B cell (primary cell): ENCODE results near the gene CCND1. TPM values are rescaled to one million over a fixed set of nuclear protein-coding genes. Genes with fewer than 3 reads are reported as not detected.

Source experiments
- ATAC-seq: fragments of 200-7000 bp; cut with Tn5 transposase; one replicate; pipeline ENCODE4 v1.10.0; 2021; ENCODE audit warnings: low read depth, mild to moderate bottlenecking, moderate number of reproducible peaks, moderate library complexity
- CTCF ChIA-PET: fragments of 350-600 bp; sonication (Branson Sonifier 250); formaldehyde crosslinking; loops from one replicate; lab custom pipeline; 2021; ENCODE audit warnings: antibody characterized with exemption, inconsistent platforms; lab: Charles Lee
- POLR2A ChIA-PET: fragments of 350-600 bp; sonication (Branson Sonifier 250); formaldehyde crosslinking; loops from one replicate; lab custom pipeline; 2021; ENCODE audit warnings: antibody characterized with exemption; lab: Charles Lee
- DNase-seq: peaks from one replicate; pipeline ENCODE4 v3.0.0; 2013
- H2AFZ ChIP-seq: 2 replicates; pipeline ENCODE4 v1.6.1; 2012; ENCODE audit warnings: mild to moderate bottlenecking, low read depth, low read length; ENCODE audit not compliant: insufficient read depth, poor library complexity, severe bottlenecking
- H3K27ac ChIP-seq, 2 donors: 1 replicate in 1 of 2; 2 replicates in 1 of 2; pipeline ENCODE4 v1.5.1; 2012 to 2013; ENCODE audit warnings: low read length in 2 of 2, mild to moderate bottlenecking in 2 of 2, moderate library complexity in 1 of 2
- H3K27me3 ChIP-seq, 4 experiments: fragments of 200-600 bp in 1 of 4; sonication (generic) in 1 of 4; replicated peaks in 1 of 4; 1 replicate in 2 of 4; 2 replicates in 2 of 4; pipeline versions ENCODE4 v1.6.1 to v1.7.0; 2013 to 2016; ENCODE audit warnings: low read length in 3 of 4, mild to moderate bottlenecking in 2 of 4, mixed read lengths in 1 of 4, moderate library complexity in 1 of 4; ENCODE audit not compliant: insufficient read depth in 4 of 4, control insufficient read depth in 3 of 4; ENCODE audit errors: control extremely low read depth in 1 of 4
- H3K36me3 ChIP-seq, 2 experiments: replicated peaks in 1 of 2; 1 replicate in 1 of 2; 2 replicates in 1 of 2; pipeline versions ENCODE4 v1.6.1 to v1.7.1; 2013; ENCODE audit warnings: low read length in 1 of 2; ENCODE audit not compliant: insufficient read depth in 2 of 2, control insufficient read depth in 1 of 2; ENCODE audit errors: control extremely low read depth in 1 of 2, extremely low read depth in 1 of 2
- H3K4me1 ChIP-seq, 2 donors: fragments of 200-600 bp in 1 of 2; sonication (generic) in 1 of 2; 1 replicate in 1 of 2; 2 replicates in 1 of 2; pipeline versions ENCODE4 v1.5.1 to v1.6.1; 2013 to 2017; ENCODE audit warnings: low read length in 2 of 2; ENCODE audit not compliant: control insufficient read depth in 2 of 2, insufficient read depth in 2 of 2
- H3K4me2 ChIP-seq: replicated peaks from 2 replicates; pipeline ENCODE3; 2012; ENCODE audit warnings: mild to moderate bottlenecking, low read depth, low read length; ENCODE audit not compliant: poor library complexity, severe bottlenecking
- H3K4me3 ChIP-seq, 5 experiments: fragments of 200-600 bp in 1 of 5; sonication (generic) in 1 of 5; 1 replicate in 3 of 5; 2 replicates in 2 of 5; pipeline versions ENCODE4 v1.5.1 to v1.7.0; 2011 to 2016; ENCODE audit warnings: low read length in 4 of 5, mild to moderate bottlenecking in 4 of 5, low read depth in 2 of 5, control low read depth in 1 of 5, moderate library complexity in 1 of 5; ENCODE audit not compliant: insufficient read depth in 1 of 5; ENCODE audit errors: control extremely low read depth in 1 of 5, extremely low read depth in 1 of 5
- H3K79me2 ChIP-seq: fragments of 200-600 bp; sonication (generic); one replicate; pipeline ENCODE4 v1.6.0; 2016; ENCODE audit warnings: low read length; ENCODE audit not compliant: control insufficient read depth, insufficient read depth
- H3K9ac ChIP-seq: fragments of 200-600 bp; sonication (generic); 2 replicates; pipeline ENCODE4 v1.6.1; 2017; ENCODE audit warnings: mild to moderate bottlenecking, low read length, moderate library complexity
- H3K9me3 ChIP-seq, 3 donors: one replicate each; pipeline versions ENCODE4 v1.6.1 to v1.7.1; 2013; ENCODE audit warnings: low read length in 2 of 3; ENCODE audit not compliant: control insufficient read depth in 2 of 3, insufficient read depth in 1 of 3; ENCODE audit errors: control extremely low read depth in 1 of 3
- H4K20me1 ChIP-seq: 2 replicates; pipeline ENCODE4 v1.6.0; 2012; ENCODE audit warnings: mild to moderate bottlenecking, low read length; ENCODE audit not compliant: insufficient read depth, control insufficient read depth, poor library complexity, severe bottlenecking
- H3K27ac Mint-ChIP-seq: one replicate; pipeline ENCODE4 v1.8.0; 2021; ENCODE audit warnings: mixed read lengths
- H3K27me3 Mint-ChIP-seq: one replicate; pipeline ENCODE4 v1.8.0; 2021; ENCODE audit warnings: mixed read lengths
- H3K4me1 Mint-ChIP-seq: one replicate; pipeline ENCODE4 v1.8.0; 2021; ENCODE audit warnings: mixed read lengths
- H3K4me3 Mint-ChIP-seq: one replicate; pipeline ENCODE4 v1.8.0; 2021; ENCODE audit warnings: mixed read lengths
- H3K9me3 Mint-ChIP-seq: one replicate; pipeline ENCODE4 v1.8.0; 2022; ENCODE audit warnings: mixed read lengths; ENCODE audit not compliant: insufficient read depth
- EZH2 ChIP-seq: IDR thresholded peaks from 2 replicates; pipeline ENCODE4 v1.6.1; 2012; ENCODE audit warnings: borderline replicate concordance, low read depth, mild to moderate bottlenecking, moderate library complexity, low read length; ENCODE audit not compliant: insufficient read depth, poor library complexity, severe bottlenecking
- WGBS: methylation state at CpG from one replicate; pipeline ENCODE4 v1.1.5; 2013; ENCODE audit warnings: missing lambda C conversion rate; ENCODE audit not compliant: insufficient coverage; 5-methylcytosine and 5-hydroxymethylcytosine counted together
- intact Hi-C: fragments of 100-400 bp; cut with micrococcal nuclease; formaldehyde crosslinking; loops from one replicate; pipeline ENCODE4 v1.10.0; 2022
- polyA plus RNA-seq: library from polyadenylated mRNA; depleted of rRNA; stranded (reverse); fragments of >200 nt; gene quantifications from 2 replicates; pipeline ENCODE4 v1.2.3, GENCODE V29; 2012
- total RNA-seq, 2 donors: library from RNA; stranded (reverse); fragments of 120-200 nt in 1 of 2; gene quantifications; 1 replicate in 1 of 2; 2 replicates in 1 of 2; pipeline versions ENCODE4 v1.2.3 to v1.2.4, GENCODE V29; 2013 to 2022
- TF ChIP-seq, protein P1 (sequence below): fragments of 200-600 bp; IDR thresholded peaks from one replicate; pipeline ENCODE4 v1.8.0; 2022; ENCODE audit warnings: antibody characterized with exemption, mild to moderate bottlenecking

The CCND1 gene
- total and polyA plus RNA-seq, 2 donors (not counting 1 experiment from before 2014, with no cell fraction given), result 4.9 to 8.8 TPM

DNA sequence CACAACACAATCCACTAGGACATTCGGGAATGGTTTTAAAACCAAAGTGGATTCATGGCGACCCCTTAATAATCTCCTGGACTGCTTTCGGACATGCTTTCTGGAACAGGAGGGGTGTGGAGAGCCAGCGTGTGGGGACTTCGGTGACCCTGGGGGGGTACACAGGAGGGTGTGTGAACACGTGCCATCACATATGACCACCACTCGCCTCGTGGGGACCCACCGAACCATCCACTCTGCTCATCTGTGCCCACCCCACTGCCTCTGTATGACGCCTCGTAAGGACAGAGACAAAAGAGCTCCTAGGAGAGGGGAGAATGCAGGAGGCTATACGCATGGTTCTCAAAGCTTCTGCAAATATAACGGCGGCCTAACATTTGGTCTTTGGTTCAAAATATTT is 25.3 kb downstream of the CCND1 start:
- H3K9ac ChIP-seq, result no peak overlapping the region
- H3K9me3 ChIP-seq, result no peaks in the 10 kb centered on the region
- no peak overlapping the region for H3K4me2 ChIP-seq
- no peaks in the 10 kb centered on the region for H3K9me3 Mint-ChIP-seq
- TF ChIP-seq EZH2, result no peak
- TF ChIP-seq, protein P1, sequence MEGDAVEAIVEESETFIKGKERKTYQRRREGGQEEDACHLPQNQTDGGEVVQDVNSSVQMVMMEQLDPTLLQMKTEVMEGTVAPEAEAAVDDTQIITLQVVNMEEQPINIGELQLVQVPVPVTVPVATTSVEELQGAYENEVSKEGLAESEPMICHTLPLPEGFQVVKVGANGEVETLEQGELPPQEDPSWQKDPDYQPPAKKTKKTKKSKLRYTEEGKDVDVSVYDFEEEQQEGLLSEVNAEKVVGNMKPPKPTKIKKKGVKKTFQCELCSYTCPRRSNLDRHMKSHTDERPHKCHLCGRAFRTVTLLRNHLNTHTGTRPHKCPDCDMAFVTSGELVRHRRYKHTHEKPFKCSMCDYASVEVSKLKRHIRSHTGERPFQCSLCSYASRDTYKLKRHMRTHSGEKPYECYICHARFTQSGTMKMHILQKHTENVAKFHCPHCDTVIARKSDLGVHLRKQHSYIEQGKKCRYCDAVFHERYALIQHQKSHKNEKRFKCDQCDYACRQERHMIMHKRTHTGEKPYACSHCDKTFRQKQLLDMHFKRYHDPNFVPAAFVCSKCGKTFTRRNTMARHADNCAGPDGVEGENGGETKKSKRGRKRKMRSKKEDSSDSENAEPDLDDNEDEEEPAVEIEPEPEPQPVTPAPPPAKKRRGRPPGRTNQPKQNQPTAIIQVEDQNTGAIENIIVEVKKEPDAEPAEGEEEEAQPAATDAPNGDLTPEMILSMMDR, result no peak
- H3K27ac ChIP-seq, result no peak overlapping the region
- no peak overlapping the region for H2AFZ ChIP-seq
- ATAC-seq, result no peak
- no peaks in the 10 kb centered on the region for H3K79me2 ChIP-seq
- no peaks in the 10 kb centered on the region for H3K27me3 Mint-ChIP-seq
- no peak overlapping the region for H3K27ac Mint-ChIP-seq
- no peaks in the 10 kb centered on the region for H3K27me3 ChIP-seq
- peaks cover 7% of the 10 kb centered on the region for H3K4me1 Mint-ChIP-seq
- no peak for DNase-seq
- 100% methylated on average over 5 of the region's 14 CpGs for WGBS
- H3K4me3 Mint-ChIP-seq, result no peak overlapping the region
- H3K36me3 ChIP-seq, result peaks cover 0 to 56% of the 10 kb centered on the region in 2 experiments
- ChIA-PET CTCF (no interaction called here), POLR2A (no interaction called here)
- peaks cover 0 to 3% of the 10 kb centered on the region in 2 donors for H3K4me1 ChIP-seq
- no peak overlapping the region for H3K4me3 ChIP-seq
- H4K20me1 ChIP-seq, result peaks cover 18% of the 10 kb centered on the region
- intact Hi-C loops, result no loop called here

DNA sequence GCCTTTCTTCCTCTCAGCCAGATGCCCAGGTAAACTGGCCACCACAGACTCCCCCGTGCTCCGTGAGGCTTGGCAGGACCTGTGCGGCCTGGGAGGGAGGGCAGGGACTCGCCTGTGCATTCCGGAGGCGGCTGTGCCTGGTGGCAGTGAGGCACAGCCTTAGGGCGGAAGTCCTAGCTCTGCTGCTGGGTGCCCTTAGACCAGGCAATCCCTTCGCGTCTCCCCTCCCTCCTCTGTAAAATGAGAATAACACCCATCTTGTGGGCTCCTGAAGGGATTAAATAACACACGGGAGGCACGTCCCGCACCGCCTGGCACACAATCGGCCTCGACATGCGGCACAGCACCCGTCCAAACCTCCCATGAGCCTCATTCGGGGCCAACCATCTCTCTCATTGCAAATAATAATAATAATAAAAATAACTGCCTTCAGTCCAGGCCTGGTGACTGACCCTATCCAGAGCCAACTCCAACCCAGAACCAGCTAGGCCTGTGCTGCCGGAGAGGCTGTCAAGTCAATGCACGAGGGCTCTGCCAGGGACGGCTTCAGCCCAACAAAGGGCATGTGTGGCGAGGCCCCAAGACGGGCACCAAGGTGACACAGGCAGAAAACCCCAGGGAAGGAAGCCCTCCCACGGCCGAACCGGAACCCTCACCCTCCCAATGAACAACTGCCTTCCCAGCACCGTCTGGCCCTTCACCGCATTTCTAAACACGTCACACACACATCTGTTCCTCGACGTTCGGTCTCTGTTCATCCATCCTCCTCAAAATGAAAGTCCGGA is 26.0 kb downstream of the CCND1 start:
- WGBS, result 95% methylated on average over 26 of the region's 33 CpGs
- no peak overlapping the region for H3K27ac ChIP-seq
- H3K27ac Mint-ChIP-seq, result no peak overlapping the region
- H3K4me3 ChIP-seq, result no peak overlapping the region
- H3K27me3 Mint-ChIP-seq, result no peaks in the 10 kb centered on the region
- peaks cover 0 to 63% of the 10 kb centered on the region in 2 experiments for H3K36me3 ChIP-seq
- H4K20me1 ChIP-seq, result peaks cover 18% of the 10 kb centered on the region
- no peaks in the 10 kb centered on the region for H3K9me3 Mint-ChIP-seq
- DNase-seq, result no peak
- no peaks in the 10 kb centered on the region for H3K79me2 ChIP-seq
- no peak for TF ChIP-seq EZH2
- TF ChIP-seq, protein P1, result no peak
- peaks cover 0 to 3% of the 10 kb centered on the region in 2 donors for H3K4me1 ChIP-seq
- CTCF ChIA-PET, result no interaction called here
- H3K27me3 ChIP-seq, result no peaks in the 10 kb centered on the region
- no peak overlapping the region for H3K4me2 ChIP-seq
- H3K9me3 ChIP-seq, result no peaks in the 10 kb centered on the region
- peaks cover 8% of the 10 kb centered on the region for H3K4me1 Mint-ChIP-seq
- ATAC-seq, result no peak
- no peak overlapping the region for H3K4me3 Mint-ChIP-seq
- intact Hi-C loops, result no loop called here
- no peak overlapping the region for H3K9ac ChIP-seq
- H2AFZ ChIP-seq, result no peak overlapping the region
- POLR2A ChIA-PET, result no interaction called here
